T-cell (primary cell): ENCODE measurements around the gene PPIL1. TPM values are rescaled to one million over a fixed set of nuclear protein-coding genes. Genes with fewer than 3 reads are reported as not detected.

Experiments
- ATAC-seq, 4 experiments: fragments of 200-7000 bp in 3 of 4; fragments of 150-1000 bp in 1 of 4; cut with Tn5 transposase; replicated peaks in 1 of 4; 1 replicate in 3 of 4; 2 replicates in 1 of 4; pipeline ENCODE4 v1.10.0; 2021; ENCODE audit warnings: moderate library complexity in 3 of 4, mild to moderate bottlenecking in 2 of 4, moderate number of reproducible peaks in 1 of 4
- CTCF ChIA-PET, 2 donors: fragments of 300-600 bp; sonication (Branson Sonifier 250); formaldehyde crosslinking; loops; one replicate each; lab custom pipeline; 2022; ENCODE audit warnings: antibody characterized with exemption in 2 of 2; lab: Charles Lee
- POLR2A ChIA-PET, 2 donors: fragments of 300-600 bp; sonication (Branson Sonifier 250); formaldehyde crosslinking; loops; one replicate each; lab custom pipeline; 2022; ENCODE audit warnings: antibody characterized with exemption in 2 of 2; lab: Charles Lee
- DNase-seq, 35 experiments: peaks; one replicate each; pipeline versions ENCODE4 v3.0.0 to v3.0.0-alpha.2; 2013 to 2023
- H3K27ac ChIP-seq: one replicate; pipeline ENCODE4 v1.5.1; 2013; ENCODE audit warnings: low read length
- H3K27me3 ChIP-seq, 2 experiments: replicated peaks in 1 of 2; 1 replicate in 1 of 2; 2 replicates in 1 of 2; pipeline versions ENCODE4 v1.6.1 to v1.7.0; 2013; ENCODE audit warnings: low read length in 1 of 2, mixed read lengths in 1 of 2; ENCODE audit not compliant: control insufficient read depth in 2 of 2, insufficient read depth in 2 of 2; ENCODE audit errors: extremely low read depth in 1 of 2
- H3K36me3 ChIP-seq, 2 donors: 1 replicate in 1 of 2; 2 replicates in 1 of 2; pipeline versions ENCODE4 v1.6.1 to v1.7.0; 2013; ENCODE audit warnings: low read length in 1 of 2; ENCODE audit not compliant: control insufficient read depth in 2 of 2, insufficient read depth in 1 of 2; ENCODE audit errors: extremely low read depth in 1 of 2
- H3K4me1 ChIP-seq, 2 experiments: 1 replicate in 1 of 2; 2 replicates in 1 of 2; pipeline versions ENCODE4 v1.6.1 to v1.7.0; 2013; ENCODE audit warnings: low read length in 2 of 2, mixed read lengths in 1 of 2; ENCODE audit not compliant: insufficient read depth in 2 of 2, control insufficient read depth in 1 of 2; ENCODE audit errors: extremely low read depth in 1 of 2
- H3K4me3 ChIP-seq, 2 donors: 1 replicate in 1 of 2; 2 replicates in 1 of 2; pipeline versions ENCODE4 v1.5.1 to v1.7.0; 2013; ENCODE audit warnings: mild to moderate bottlenecking in 2 of 2, low read length in 1 of 2, moderate library complexity in 1 of 2; ENCODE audit not compliant: control insufficient read depth in 1 of 2; ENCODE audit errors: extremely low read depth in 1 of 2
- H3K9me3 ChIP-seq: 2 replicates; pipeline ENCODE4 v1.7.0; 2013
- H3K27ac Mint-ChIP-seq, 2 donors: one replicate each; pipeline ENCODE4 v1.8.0; 2020 to 2021; ENCODE audit warnings: mild to moderate bottlenecking in 2 of 2, mixed read lengths in 2 of 2
- H3K27me3 Mint-ChIP-seq, 2 donors: one replicate each; pipeline ENCODE4 v1.8.0; 2021 to 2022; ENCODE audit warnings: mixed read lengths in 2 of 2
- H3K36me3 Mint-ChIP-seq: one replicate; pipeline ENCODE4 v1.8.0; 2021; ENCODE audit warnings: mixed read lengths
- H3K4me1 Mint-ChIP-seq, 3 donors: one replicate each; pipeline ENCODE4 v1.8.0; 2020 to 2022; ENCODE audit warnings: mixed read lengths in 3 of 3, mild to moderate bottlenecking in 1 of 3
- H3K4me3 Mint-ChIP-seq, 3 donors: one replicate each; pipeline ENCODE4 v1.8.0; 2020 to 2022; ENCODE audit warnings: mild to moderate bottlenecking in 3 of 3, mixed read lengths in 3 of 3, moderate library complexity in 3 of 3
- H3K9me3 Mint-ChIP-seq, 3 donors: one replicate each; pipeline ENCODE4 v1.8.0; 2020 to 2022; ENCODE audit warnings: mixed read lengths in 3 of 3
- WGBS: methylation state at CpG from one replicate; pipeline ENCODE4 v1.1.5; 2013; ENCODE audit warnings: missing lambda C conversion rate; ENCODE audit not compliant: insufficient coverage; 5-methylcytosine and 5-hydroxymethylcytosine counted together
- total RNA-seq, 35 experiments: library from RNA in 6 of 35; stranded (reverse) in 6 of 35; fragments of 120-200 nt in 1 of 35; gene quantifications; one replicate each; pipeline versions ENCODE4 v1.2.1 to v1.2.4 and lab custom pipeline; 2013 to 2026

PPIL1 gene
- total RNA-seq, 5 donors from 2014 or later (not counting 1 experiment from before 2014, with no cell fraction given) = 5.0 to 14.4 (median 10.6) TPM

- peaks cover 0 to 36% of the 10 kb centered on the region in 2 experiments for H3K27me3 ChIP-seq
- H3K4me1 ChIP-seq = peaks cover 0 to 18% of the 10 kb centered on the region in 2 experiments
- H3K4me3 ChIP-seq = peak overlapping the region; percentile 41 to 67
- 30% methylated on average over 41 of the region's 44 CpGs for WGBS
- Mint-ChIP-seq H3K4me3 (peak overlapping the region; percentile 73 to 74 (median 73)), H3K27me3 (peaks cover 18 to 31% of the 10 kb centered on the region in 2 donors), H3K9me3 (no peaks in the 10 kb centered on the region), H3K4me1 (peaks cover 7 to 14% (median 13%) of the 10 kb centered on the region in 3 donors), H3K27ac (no peak overlapping the region), H3K36me3 (no peaks in the 10 kb centered on the region)
- H3K9me3 ChIP-seq = no peaks in the 10 kb centered on the region
- peak in 21 of 35 experiments; percentile 6 to 49 (median 23) for DNase-seq
- ChIA-PET POLR2A (no interaction called here), CTCF (interaction anchor here in 1 of 2 donors (0.6 kb wide), 1 partner anchor 175 kb away, joined by 3 read pairs; no protein-coding TSS in a partner anchor)
- no peaks in the 10 kb centered on the region for H3K36me3 ChIP-seq
- no peak overlapping the region for H3K27ac ChIP-seq
- ATAC-seq = peak; percentile 43 to 64 (median 60)
Measured at GRCh38 chr6:36840432-36841403, 33.9 kb downstream of the PPIL1 start.

DNA sequence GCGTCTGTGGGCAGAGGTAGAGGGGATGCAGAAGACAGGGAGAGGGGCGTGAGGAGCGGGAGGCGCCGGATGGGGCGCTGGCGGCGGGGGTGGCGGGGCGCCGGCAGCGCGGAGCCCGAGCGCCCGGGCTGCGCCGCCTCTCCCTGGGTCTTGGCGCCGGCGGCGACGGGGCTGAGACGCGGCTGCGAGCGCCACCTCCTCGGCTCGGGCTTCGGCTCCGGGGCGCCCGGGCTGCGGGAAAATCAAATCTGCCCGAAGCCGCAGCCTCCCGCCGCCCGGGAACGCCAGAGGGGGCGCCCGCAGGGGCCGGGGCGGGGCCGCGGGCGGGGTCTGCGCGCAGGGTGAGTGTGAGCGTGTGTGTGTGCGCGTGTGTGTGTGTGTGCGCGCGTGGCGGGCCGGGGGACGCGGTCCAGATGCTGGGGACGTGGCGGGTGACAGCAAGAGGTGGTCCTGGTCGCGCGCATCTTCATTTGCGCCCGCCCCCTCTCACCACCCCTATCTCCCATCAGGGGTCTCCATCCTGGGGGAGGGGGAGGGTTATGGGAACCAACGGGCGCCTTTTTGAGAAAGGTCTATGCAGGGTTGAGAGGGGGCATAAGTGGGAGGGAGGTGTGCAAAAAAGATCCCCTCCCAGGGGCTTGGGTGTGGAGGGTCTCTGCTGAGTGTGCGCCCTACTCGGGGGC, 34.7 kb downstream of the PPIL1 start:
- H3K27ac Mint-ChIP-seq = no peak overlapping the region
- peaks cover 7 to 14% (median 13%) of the 10 kb centered on the region in 3 donors for H3K4me1 Mint-ChIP-seq
- POLR2A ChIA-PET = no interaction called here

GRCh38 chr6:36838896-36839748, 35.5 kb downstream of the PPIL1 start, which contains the start of gene CPNE5:
Gene CPNE5, minus strand, starts transcription at chr6:36839444. Its CDS starts 67 bp downstream, at chr6:36839377.
- peaks cover 0 to 18% of the 10 kb centered on the region in 2 experiments for H3K4me1 ChIP-seq
- H3K4me1 Mint-ChIP-seq = peaks cover 7 to 14% (median 13%) of the 10 kb centered on the region in 3 donors
- no peak within 1 kb of the TSS for H3K27ac Mint-ChIP-seq
- H3K4me3 ChIP-seq = peak within 1 kb of the TSS; percentile 41 to 67
- H3K27ac ChIP-seq = no peak within 1 kb of the TSS
- no peaks in the 10 kb centered on the region for H3K36me3 ChIP-seq
- 16% methylated on average over 49 of the region's 57 CpGs for WGBS
- no peaks in the 10 kb centered on the region for H3K36me3 Mint-ChIP-seq
- ChIA-PET POLR2A (no interaction called here), CTCF (no interaction called here)
- no peaks in the 10 kb centered on the region for H3K9me3 ChIP-seq
- H3K4me3 Mint-ChIP-seq = peak within 1 kb of the TSS; percentile 73 to 74 (median 73)
- H3K27me3 ChIP-seq = peaks cover 0 to 36% of the 10 kb centered on the region in 2 experiments
- H3K27me3 Mint-ChIP-seq = peaks cover 18 to 31% of the 10 kb centered on the region in 2 donors
- H3K9me3 Mint-ChIP-seq = no peaks in the 10 kb centered on the region
- DNase-seq (no peak), ATAC-seq (peak in 3 of 4 experiments; percentile 5 to 11 (median 9))

More for the DNA sequence above, 34.7 kb downstream of the PPIL1 start:
- Mint-ChIP-seq H3K4me3 (peak overlapping the region; percentile 73 to 74 (median 73)), H3K27me3 (peaks cover 18 to 31% of the 10 kb centered on the region in 2 donors), H3K9me3 (no peaks in the 10 kb centered on the region), H3K36me3 (no peaks in the 10 kb centered on the region)
- H3K4me3 ChIP-seq = peak overlapping the region; percentile 41 to 67
- CTCF ChIA-PET = no interaction called here
- ATAC-seq (peak; percentile 64 to 80 (median 68)), DNase-seq (peak in 28 of 35 experiments; percentile 3 to 60 (median 28))
- H3K4me1 ChIP-seq = peaks cover 0 to 18% of the 10 kb centered on the region in 2 experiments
- WGBS = under 1% methylated on average over 47 of the region's 70 CpGs
- peaks cover 0 to 36% of the 10 kb centered on the region in 2 experiments for H3K27me3 ChIP-seq
- H3K27ac ChIP-seq = no peak overlapping the region
- no peaks in the 10 kb centered on the region for H3K9me3 ChIP-seq
- no peaks in the 10 kb centered on the region for H3K36me3 ChIP-seq

GRCh38 chr6:36837686-36838085, 36.9 kb downstream of the PPIL1 start:
- POLR2A ChIA-PET = interaction anchor here in 1 of 2 donors (0.6 kb wide), 1 partner anchor 527 kb away, joined by 3 read pairs; no protein-coding TSS in a partner anchor
- Histone ChIP-seq H3K9me3 (no peaks in the 10 kb centered on the region), H3K4me3 (no peak overlapping the region), H3K36me3 (no peaks in the 10 kb centered on the region), H3K27me3 (peaks cover 0 to 36% of the 10 kb centered on the region in 2 experiments), H3K4me1 (peaks cover 0 to 18% of the 10 kb centered on the region in 2 experiments), H3K27ac (no peak overlapping the region)
- peak overlapping the region in 2 of 3 donors; percentile 6 to 26 for H3K4me3 Mint-ChIP-seq
- peaks cover 7 to 14% (median 13%) of the 10 kb centered on the region in 3 donors for H3K4me1 Mint-ChIP-seq
- no peaks in the 10 kb centered on the region for H3K36me3 Mint-ChIP-seq
- no peak for DNase-seq
- no peaks in the 10 kb centered on the region for H3K9me3 Mint-ChIP-seq
- H3K27me3 Mint-ChIP-seq = peaks cover 18 to 31% of the 10 kb centered on the region in 2 donors
- CTCF ChIA-PET = no interaction called here
- no peak for ATAC-seq
- H3K27ac Mint-ChIP-seq = no peak overlapping the region
- WGBS = 97% methylated on average over 4 of the region's 6 CpGs

DNA sequence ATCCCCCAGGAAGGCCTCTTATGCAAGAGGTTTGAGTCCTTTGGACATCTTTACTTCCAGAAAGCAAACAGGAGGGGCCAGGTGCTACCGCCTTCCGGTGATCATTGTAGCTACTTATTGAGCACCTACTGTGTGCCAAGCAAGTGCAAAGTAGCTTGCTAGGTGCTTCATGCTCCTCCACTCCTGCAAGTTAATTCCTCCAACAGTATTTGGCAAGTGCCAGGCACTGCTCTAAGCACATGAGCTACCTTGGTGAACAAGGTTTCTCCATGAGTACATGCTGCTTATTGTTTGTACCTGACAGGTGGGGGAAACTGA, 37.6 kb downstream of the PPIL1 start:
- H3K27me3 Mint-ChIP-seq = peaks cover 18 to 31% of the 10 kb centered on the region in 2 donors
- no peaks in the 10 kb centered on the region for H3K9me3 ChIP-seq
- H3K27ac ChIP-seq = no peak overlapping the region
- 100% methylated on average over 2 of the region's 2 CpGs for WGBS
- ATAC-seq (no peak), DNase-seq (no peak)
- H3K4me3 ChIP-seq = no peak overlapping the region
- ChIA-PET CTCF (interaction anchor here in 1 of 2 donors (0.6 kb wide), 1 partner anchor 9 kb away, joined by 6 read pairs; no protein-coding TSS in a partner anchor), POLR2A (no interaction called here)
- peaks cover 0 to 36% of the 10 kb centered on the region in 2 experiments for H3K27me3 ChIP-seq
- peaks cover 7 to 14% (median 13%) of the 10 kb centered on the region in 3 donors for H3K4me1 Mint-ChIP-seq
- H3K9me3 Mint-ChIP-seq = no peaks in the 10 kb centered on the region
- peaks cover 0 to 18% of the 10 kb centered on the region in 2 experiments for H3K4me1 ChIP-seq
- no peak overlapping the region for H3K4me3 Mint-ChIP-seq
- H3K27ac Mint-ChIP-seq = no peak overlapping the region
- no peaks in the 10 kb centered on the region for H3K36me3 Mint-ChIP-seq
- no peaks in the 10 kb centered on the region for H3K36me3 ChIP-seq
